Left lung (tissue), 10 donors: Measurements from ENCODE around the gene HSP90AB1. TPM values are rescaled to one million over a fixed set of nuclear protein-coding genes. Genes with fewer than 3 reads are reported as not detected.

ENCODE experiments used
- ATAC-seq: fragments of 200-7000 bp; cut with Tn5 transposase; one replicate; pipeline ENCODE4 v1.9.1; 2020; ENCODE audit warnings: moderate library complexity
- DNase-seq, 4 donors: peaks; one replicate each; pipeline ENCODE4 v3.0.0-alpha.2; 2013 to 2020
- H3K27ac ChIP-seq, 2 donors: fragments of 200-600 bp; sonication (generic) in 1 of 2; one replicate each; pipeline versions ENCODE4 v1.5.0 to v1.8.0; 2020 to 2021
- H3K27me3 ChIP-seq, 2 donors: fragments of 200-600 bp; sonication (generic) in 1 of 2; one replicate each; pipeline versions ENCODE4 v1.5.0 to v1.8.0; 2020 to 2021
- H3K36me3 ChIP-seq, 2 donors: fragments of 200-600 bp; sonication (generic) in 1 of 2; one replicate each; pipeline versions ENCODE4 v1.5.0 to v1.8.0; 2020 to 2021
- H3K4me1 ChIP-seq, 2 donors: fragments of 200-600 bp; one replicate each; pipeline ENCODE4 v1.8.0; 2021
- H3K4me3 ChIP-seq, 2 donors: fragments of 200-600 bp; sonication (generic) in 1 of 2; one replicate each; pipeline versions ENCODE4 v1.5.0 to v1.8.0; 2020 to 2021; ENCODE audit warnings: mild to moderate bottlenecking in 1 of 2
- H3K9me3 ChIP-seq, 2 donors: fragments of 200-600 bp; sonication (generic) in 1 of 2; one replicate each; pipeline versions ENCODE4 v1.5.0 to v1.8.0; 2020 to 2021
- intact Hi-C, 2 donors: fragments of 100-400 bp; cut with DNase I; formaldehyde crosslinking; loops; one replicate each; pipeline versions ENCODE4 v1.11.2 to v1.14.2; 2022
- polyA plus RNA-seq, 6 donors: library from polyadenylated mRNA; unstranded; fragments of 120-200 nt; gene quantifications; one replicate each; pipeline ENCODE4 v1.2.1, GENCODE V29; 2013; ENCODE audit not compliant: insufficient read length in 6 of 6
- total RNA-seq, 2 donors: library from RNA; stranded (reverse); fragmentation: NEBNext Ultra II Directional; extraction: Animal tissue kit (Norgen Biotek cat#: 25700); gene quantifications; one replicate each; pipeline ENCODE4 v1.2.1, GENCODE V29; 2021
- TF ChIP-seq, protein P1 (sequence below), 2 donors: fragments of 200-600 bp; sonication (generic) in 1 of 2; IDR thresholded peaks; one replicate each; pipeline versions ENCODE4 v1.5.0 to v1.8.0; 2021; ENCODE audit warnings: antibody characterized with exemption in 2 of 2
- donor health status: DM: no; HTN: yes; CAD: no.
- donor health status: DM: no; HTN: no; CAD: no.

The HSP90AB1 gene
- total and polyA plus RNA-seq, 8 donors, result 726 to 1,444 (median 1,251) TPM

DNA sequence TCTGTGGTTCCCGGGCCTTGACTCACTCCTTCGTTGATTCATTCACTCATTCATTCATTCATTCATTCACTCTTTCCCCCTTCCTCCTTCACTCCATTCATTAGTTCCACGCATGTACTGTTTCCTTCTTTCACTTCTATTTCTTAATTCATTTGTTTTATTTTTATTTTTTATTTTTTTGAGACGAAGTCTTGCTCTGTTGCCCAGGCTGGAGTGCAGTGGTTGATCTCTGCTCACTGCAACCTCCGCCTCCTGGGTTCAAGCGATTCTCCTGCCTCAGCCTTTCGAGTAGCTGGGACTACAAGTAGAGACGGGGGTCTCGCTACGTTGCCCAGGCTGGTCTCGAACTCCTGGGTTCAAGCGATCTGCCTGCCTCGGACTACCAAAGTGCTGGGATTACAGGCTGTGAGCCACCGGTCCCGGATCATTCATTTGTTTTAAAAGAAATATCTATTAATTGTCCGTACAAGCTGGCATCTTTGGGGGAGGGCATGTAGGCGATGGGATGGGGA lies 18.9 kb downstream of the HSP90AB1 start:
- TF ChIP-seq, protein P1, sequence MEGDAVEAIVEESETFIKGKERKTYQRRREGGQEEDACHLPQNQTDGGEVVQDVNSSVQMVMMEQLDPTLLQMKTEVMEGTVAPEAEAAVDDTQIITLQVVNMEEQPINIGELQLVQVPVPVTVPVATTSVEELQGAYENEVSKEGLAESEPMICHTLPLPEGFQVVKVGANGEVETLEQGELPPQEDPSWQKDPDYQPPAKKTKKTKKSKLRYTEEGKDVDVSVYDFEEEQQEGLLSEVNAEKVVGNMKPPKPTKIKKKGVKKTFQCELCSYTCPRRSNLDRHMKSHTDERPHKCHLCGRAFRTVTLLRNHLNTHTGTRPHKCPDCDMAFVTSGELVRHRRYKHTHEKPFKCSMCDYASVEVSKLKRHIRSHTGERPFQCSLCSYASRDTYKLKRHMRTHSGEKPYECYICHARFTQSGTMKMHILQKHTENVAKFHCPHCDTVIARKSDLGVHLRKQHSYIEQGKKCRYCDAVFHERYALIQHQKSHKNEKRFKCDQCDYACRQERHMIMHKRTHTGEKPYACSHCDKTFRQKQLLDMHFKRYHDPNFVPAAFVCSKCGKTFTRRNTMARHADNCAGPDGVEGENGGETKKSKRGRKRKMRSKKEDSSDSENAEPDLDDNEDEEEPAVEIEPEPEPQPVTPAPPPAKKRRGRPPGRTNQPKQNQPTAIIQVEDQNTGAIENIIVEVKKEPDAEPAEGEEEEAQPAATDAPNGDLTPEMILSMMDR (IDR thresholded peaks at IDR 0.05), result no peak
- H3K36me3 ChIP-seq, result peaks cover 0 to 18% of the 10 kb centered on the region in 2 donors
- H3K4me3 ChIP-seq, result peak overlapping the region; percentile 83 to 87
- ATAC-seq (no peak), DNase-seq (no peak)
- no peaks in the 10 kb centered on the region for H3K9me3 ChIP-seq
- peak overlapping the region; percentile 85 to 90 for H3K27ac ChIP-seq
- intact Hi-C loops, result loop anchor here in 1 of 2 donors (5.0 kb wide), 1 partner anchor 72 kb away; no protein-coding TSS in a partner anchor
- peaks cover 28 to 64% of the 10 kb centered on the region in 2 donors for H3K4me1 ChIP-seq
- peaks cover 16 to 27% of the 10 kb centered on the region in 2 donors for H3K27me3 ChIP-seq

DNA sequence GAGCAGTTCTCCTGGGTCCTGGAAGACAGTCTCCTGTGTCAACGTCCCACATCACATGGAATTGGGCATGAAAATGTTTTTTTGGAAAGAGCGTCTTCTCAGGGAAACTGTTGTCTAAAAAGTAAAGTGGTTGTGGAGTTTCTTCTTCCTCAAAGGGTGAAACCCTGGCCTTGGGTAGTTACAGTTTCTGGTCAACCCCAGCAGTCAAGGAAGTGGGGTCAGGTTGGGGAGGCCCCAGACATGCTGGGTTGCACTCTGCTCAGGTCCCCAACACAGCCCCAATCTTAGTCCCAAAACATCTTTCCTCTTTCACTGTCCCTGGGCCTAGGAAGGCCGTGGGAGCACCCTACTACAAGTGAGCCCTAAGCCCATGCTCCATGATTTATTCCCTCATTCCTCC lies 19.4 kb downstream of the HSP90AB1 start:
- intact Hi-C loops, result loop anchor here in 1 of 2 donors (5.0 kb wide), 1 partner anchor 71 kb away; no protein-coding TSS in a partner anchor
- ATAC-seq (no peak), DNase-seq (no peak)
- peak overlapping the region in 1 of 2 donors; percentile 90 for H3K27ac ChIP-seq
- peaks cover 0 to 13% of the 10 kb centered on the region in 2 donors for H3K36me3 ChIP-seq
- H3K9me3 ChIP-seq, result no peaks in the 10 kb centered on the region
- H3K4me1 ChIP-seq, result peaks cover 28 to 62% of the 10 kb centered on the region in 2 donors
- peaks cover 18 to 33% of the 10 kb centered on the region in 2 donors for H3K27me3 ChIP-seq
- TF ChIP-seq, protein P1 (IDR thresholded peaks at IDR 0.05), result no peak
- H3K4me3 ChIP-seq, result no peak overlapping the region

DNA sequence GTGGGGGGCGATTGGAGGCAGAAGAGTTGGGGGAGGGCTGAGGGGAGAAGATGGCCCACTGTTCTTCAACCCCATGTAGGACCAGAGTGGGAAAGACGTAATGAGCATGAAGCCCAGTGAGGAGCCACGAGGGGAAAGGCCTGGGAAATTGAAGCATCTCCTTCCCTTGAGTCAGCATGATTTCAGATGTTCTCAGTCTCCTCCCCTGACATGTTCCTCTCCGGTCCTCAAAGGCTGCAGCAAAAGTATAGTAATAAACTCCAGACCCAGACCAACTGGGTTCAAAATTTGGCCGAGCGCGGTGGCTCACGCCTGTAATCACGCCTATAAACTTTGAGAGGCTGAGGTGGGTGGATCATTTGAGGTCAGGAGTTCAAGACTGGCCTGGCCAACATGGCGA lies 20.4 kb downstream of the HSP90AB1 start:
- DNase-seq (no peak), ATAC-seq (no peak)
- intact Hi-C loops, result loop anchor here in 1 of 2 donors (5.0 kb wide), 1 partner anchor 70 kb away; no protein-coding TSS in a partner anchor
- H3K36me3 ChIP-seq, result peaks cover 0 to 4% of the 10 kb centered on the region in 2 donors
- TF ChIP-seq, protein P1 (IDR thresholded peaks at IDR 0.05), result no peak
- no peak overlapping the region for H3K27ac ChIP-seq
- peaks cover 26 to 53% of the 10 kb centered on the region in 2 donors for H3K4me1 ChIP-seq
- no peak overlapping the region for H3K4me3 ChIP-seq
- peaks cover 21 to 42% of the 10 kb centered on the region in 2 donors for H3K27me3 ChIP-seq
- H3K9me3 ChIP-seq, result no peaks in the 10 kb centered on the region

DNA sequence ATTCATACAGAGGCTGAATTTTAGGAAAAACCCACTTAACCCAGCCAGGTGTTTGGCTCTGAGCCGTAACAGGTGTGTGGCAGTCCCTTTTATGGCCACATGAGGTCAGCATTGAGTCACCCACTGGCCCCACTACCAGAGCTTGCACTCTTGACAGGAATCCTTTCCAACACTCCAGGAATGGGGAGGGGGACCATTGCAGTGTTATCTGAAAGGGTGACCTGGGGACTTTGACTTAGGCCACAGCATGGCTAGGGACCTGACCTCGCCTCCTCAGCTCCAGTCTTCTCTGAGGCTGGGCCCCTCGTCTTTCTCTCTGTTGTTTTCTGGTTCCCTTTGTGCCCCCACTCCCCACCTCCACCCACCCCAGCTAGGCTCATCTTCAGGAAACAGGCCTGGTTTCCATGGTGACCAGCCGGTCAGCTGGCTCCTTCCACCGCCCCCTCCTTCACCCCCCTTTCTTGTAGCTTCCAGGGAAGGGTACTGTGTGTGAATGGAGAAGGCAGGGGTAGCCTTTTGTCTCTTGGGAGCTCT lies 21.3 kb downstream of the HSP90AB1 start:
- TF ChIP-seq, protein P1 (IDR thresholded peaks at IDR 0.05), result peak; percentile 84 to 88
- Histone ChIP-seq H3K27ac (no peak overlapping the region), H3K36me3 (no peaks in the 10 kb centered on the region), H3K4me1 (peaks cover 16 to 44% of the 10 kb centered on the region in 2 donors), H3K27me3 (peaks cover 25 to 51% of the 10 kb centered on the region in 2 donors), H3K9me3 (no peaks in the 10 kb centered on the region), H3K4me3 (no peak overlapping the region)
- ATAC-seq (peak; percentile 38), DNase-seq (peak in 2 of 4 donors; percentile 29 to 71)
- intact Hi-C loops, result loop anchor here in 1 of 2 donors (5.0 kb wide), 1 partner anchor 69 kb away; no protein-coding TSS in a partner anchor

DNA sequence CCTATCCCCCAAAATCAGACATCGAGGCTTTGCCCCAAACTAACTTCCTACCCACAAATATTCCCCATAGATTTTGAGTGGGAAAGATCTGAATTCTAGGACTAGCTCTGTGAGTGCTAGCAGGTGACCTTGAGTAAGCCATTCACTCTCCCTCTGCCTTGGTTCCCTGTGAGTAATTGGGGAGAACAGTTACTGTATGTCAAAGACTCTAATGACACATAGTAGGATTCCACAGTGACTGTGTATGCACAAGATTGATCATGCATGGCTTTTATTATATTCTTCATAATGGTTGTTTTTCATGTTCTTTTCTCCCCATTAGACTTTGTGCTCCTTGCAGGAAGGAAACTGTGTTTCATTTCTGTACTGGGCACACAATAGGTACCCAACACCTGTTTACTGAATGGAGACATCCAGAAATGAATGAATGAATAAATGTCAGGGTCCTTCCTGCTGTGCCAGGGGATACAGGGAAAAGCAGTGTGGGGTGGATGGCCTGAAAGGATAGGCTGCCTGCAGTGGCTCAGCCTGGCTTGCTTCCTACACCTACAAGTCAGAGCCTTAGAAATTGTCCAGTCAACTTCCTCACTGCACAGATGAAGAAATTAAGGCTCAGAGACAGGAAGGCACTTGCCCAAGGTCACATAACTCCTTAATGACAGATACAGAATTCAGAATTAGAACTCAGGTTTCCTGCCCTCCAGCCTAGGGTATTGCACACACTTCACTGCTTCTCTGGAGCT lies 22.4 kb downstream of the HSP90AB1 start:
- H3K27me3 ChIP-seq, result peaks cover 29 to 63% of the 10 kb centered on the region in 2 donors
- H3K36me3 ChIP-seq, result no peaks in the 10 kb centered on the region
- no peaks in the 10 kb centered on the region for H3K9me3 ChIP-seq
- TF ChIP-seq, protein P1 (IDR thresholded peaks at IDR 0.05), result no peak
- intact Hi-C loops, result loop anchor here in 1 of 2 donors (5.0 kb wide), 1 partner anchor 68 kb away; no protein-coding TSS in a partner anchor
- H3K4me3 ChIP-seq, result no peak overlapping the region
- no peak overlapping the region for H3K27ac ChIP-seq
- H3K4me1 ChIP-seq, result peaks cover 5 to 32% of the 10 kb centered on the region in 2 donors
- ATAC-seq, result no peak
- no peak for DNase-seq
